Measurements from ENCODE around the gene RAB33B.
"Not testable (repeated sequence)": the region's sequence is repeated elsewhere in the genome, so short reads cannot be mapped to it uniquely, and the experiment has no call there.

RAB33B gene

GRCh38 chr4:139454111-139455045 is at the start of gene RAB33B:
Gene RAB33B (plus strand): TSS chr4:139454121. CDS start chr4:139454196, 75 bp downstream.
- Histone ChIP-seq H3K36me3 (ENCODE audit: insufficient read depth, low read length) (no peaks in the 10 kb centered on the region), H3K9me3 (ENCODE audit: control insufficient read depth, insufficient read depth, low read length) (no peaks in the 10 kb centered on the region), H3K9ac (ENCODE audit: low read depth, low read length) (peak within 1 kb of the TSS; percentile 93), H3K4me1 (ENCODE audit: insufficient read depth, low read length) (peaks cover 17% of the 10 kb centered on the region)

GRCh38 chr4:139410312-139410711 is 43.6 kb upstream of the RAB33B start:
- Histone ChIP-seq H3K9ac (ENCODE audit: low read depth, low read length) (no peak overlapping the region), H3K4me1 (ENCODE audit: insufficient read depth, low read length) (no peaks in the 10 kb centered on the region), H3K9me3 (ENCODE audit: control insufficient read depth, insufficient read depth, low read length) (no peaks in the 10 kb centered on the region), H3K36me3 (ENCODE audit: insufficient read depth, low read length) (no peaks in the 10 kb centered on the region; the same call in 1 of the 2 replicates)

- H3K9me3 ChIP-seq (ENCODE audit: control insufficient read depth, insufficient read depth, low read length); H3K9ac ChIP-seq (ENCODE audit: low read depth, low read length); H3K36me3 ChIP-seq (ENCODE audit: insufficient read depth, low read length); H3K4me1 ChIP-seq (ENCODE audit: insufficient read depth, low read length): not testable (repeated sequence)
Measured at GRCh38 chr4:139414671-139415210, 39.2 kb upstream of the RAB33B start.

- H3K4me1 ChIP-seq (ENCODE audit: insufficient read depth, low read length): no peaks in the 10 kb centered on the region
- no peaks in the 10 kb centered on the region; the same call in 1 of the 2 replicates for H3K36me3 ChIP-seq (ENCODE audit: insufficient read depth, low read length)
- no peaks in the 10 kb centered on the region for H3K9me3 ChIP-seq (ENCODE audit: control insufficient read depth, insufficient read depth, low read length)
- no peak overlapping the region for H3K9ac ChIP-seq (ENCODE audit: low read depth, low read length)
Measured at GRCh38 chr4:139416073-139416673, 37.7 kb upstream of the RAB33B start.

- no peak overlapping the region for H3K9ac ChIP-seq (ENCODE audit: low read depth, low read length)
- no peaks in the 10 kb centered on the region; the same call in 1 of the 2 replicates for H3K36me3 ChIP-seq (ENCODE audit: insufficient read depth, low read length)
- H3K4me1 ChIP-seq (ENCODE audit: insufficient read depth, low read length): no peaks in the 10 kb centered on the region
- H3K9me3 ChIP-seq (ENCODE audit: control insufficient read depth, insufficient read depth, low read length): no peaks in the 10 kb centered on the region
Measured at GRCh38 chr4:139419388-139419914, 34.5 kb upstream of the RAB33B start.

DNA sequence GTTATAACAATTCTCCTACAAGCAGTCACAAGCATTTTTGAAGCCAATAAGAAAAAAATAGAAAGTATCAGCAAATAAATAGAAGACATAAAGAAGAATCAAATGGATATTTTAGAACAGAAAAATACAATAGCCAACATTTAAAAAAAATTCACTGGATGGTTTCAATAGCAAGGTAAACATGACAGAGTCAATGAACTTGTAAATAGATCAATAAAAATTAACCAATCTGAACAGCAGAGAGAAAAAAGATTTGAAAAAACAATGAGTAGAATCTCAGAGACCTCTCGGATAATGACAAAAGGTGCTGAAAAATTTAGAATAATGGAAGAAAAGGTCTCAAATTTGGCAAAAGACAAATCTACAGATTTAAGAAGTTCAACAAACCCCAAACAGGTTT is 33.3 kb upstream of the RAB33B start:
- no peaks in the 10 kb centered on the region for H3K4me1 ChIP-seq (ENCODE audit: insufficient read depth, low read length)
- H3K36me3 ChIP-seq (ENCODE audit: insufficient read depth, low read length): no peaks in the 10 kb centered on the region; the same call in 1 of the 2 replicates
- no peak overlapping the region for H3K9ac ChIP-seq (ENCODE audit: low read depth, low read length)
- H3K9me3 ChIP-seq (ENCODE audit: control insufficient read depth, insufficient read depth, low read length): no peaks in the 10 kb centered on the region

DNA sequence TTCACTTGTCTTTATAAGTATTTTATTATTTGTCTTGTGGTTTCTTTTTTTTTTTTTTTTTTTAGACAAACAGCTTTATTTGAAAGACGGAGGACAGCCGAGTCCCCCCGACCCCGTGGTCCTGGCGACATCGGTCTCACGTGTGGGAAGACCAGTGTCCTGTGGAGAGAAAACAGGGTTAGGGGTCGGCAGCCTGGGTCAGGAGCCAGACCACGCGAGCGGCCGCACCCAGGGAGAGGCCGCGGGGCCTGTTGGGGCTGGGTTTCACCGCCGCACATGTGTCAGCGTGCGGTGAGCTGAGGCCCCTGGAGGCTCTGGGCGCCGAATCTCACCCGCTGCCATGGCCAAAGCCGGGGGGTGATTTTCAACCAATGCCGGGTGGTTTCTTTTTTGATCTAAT is 17.8 kb upstream of the RAB33B start:
- H3K4me1 ChIP-seq (ENCODE audit: insufficient read depth, low read length): no peaks in the 10 kb centered on the region
- no peaks in the 10 kb centered on the region for H3K9me3 ChIP-seq (ENCODE audit: control insufficient read depth, insufficient read depth, low read length)
- H3K36me3 ChIP-seq (ENCODE audit: insufficient read depth, low read length): no peaks in the 10 kb centered on the region; the same call in 1 of the 2 replicates
- no peak overlapping the region for H3K9ac ChIP-seq (ENCODE audit: low read depth, low read length)

GRCh38 chr4:139438141-139438540 is 15.8 kb upstream of the RAB33B start:
- Histone ChIP-seq H3K4me1 (ENCODE audit: insufficient read depth, low read length) (no peaks in the 10 kb centered on the region), H3K36me3 (ENCODE audit: insufficient read depth, low read length) (no peaks in the 10 kb centered on the region; the same call in 1 of the 2 replicates), H3K9me3 (ENCODE audit: control insufficient read depth, insufficient read depth, low read length) (no peaks in the 10 kb centered on the region), H3K9ac (ENCODE audit: low read depth, low read length) (no peak overlapping the region)

DNA sequence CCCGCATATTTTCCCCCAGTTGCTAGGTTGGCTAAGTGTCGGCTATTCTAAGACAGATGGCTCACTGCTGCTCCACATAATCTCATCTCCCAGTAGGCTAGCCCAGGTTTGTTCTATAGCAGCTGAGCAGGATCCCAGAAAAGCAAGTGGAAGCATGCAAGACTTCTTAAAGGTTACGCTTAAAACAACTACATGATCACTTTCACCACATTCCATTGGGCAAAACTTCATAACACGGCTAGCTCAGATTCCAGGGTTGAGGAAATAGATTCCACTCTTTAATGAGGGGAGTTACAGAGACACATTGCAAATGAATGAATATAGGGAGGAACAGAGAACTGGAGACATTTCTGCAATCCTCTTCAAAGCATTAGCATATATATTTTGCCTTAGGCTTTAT is 12.9 kb upstream of the RAB33B start:
- H3K9me3 ChIP-seq (ENCODE audit: control insufficient read depth, insufficient read depth, low read length): no peaks in the 10 kb centered on the region
- no peaks in the 10 kb centered on the region for H3K4me1 ChIP-seq (ENCODE audit: insufficient read depth, low read length)
- H3K9ac ChIP-seq (ENCODE audit: low read depth, low read length): no peak overlapping the region
- H3K36me3 ChIP-seq (ENCODE audit: insufficient read depth, low read length): no peaks in the 10 kb centered on the region

- no peaks in the 10 kb centered on the region for H3K4me1 ChIP-seq (ENCODE audit: insufficient read depth, low read length)
- no peak overlapping the region for H3K9ac ChIP-seq (ENCODE audit: low read depth, low read length)
Measured at GRCh38 chr4:139443661-139444060, 10.3 kb upstream of the RAB33B start.

DNA sequence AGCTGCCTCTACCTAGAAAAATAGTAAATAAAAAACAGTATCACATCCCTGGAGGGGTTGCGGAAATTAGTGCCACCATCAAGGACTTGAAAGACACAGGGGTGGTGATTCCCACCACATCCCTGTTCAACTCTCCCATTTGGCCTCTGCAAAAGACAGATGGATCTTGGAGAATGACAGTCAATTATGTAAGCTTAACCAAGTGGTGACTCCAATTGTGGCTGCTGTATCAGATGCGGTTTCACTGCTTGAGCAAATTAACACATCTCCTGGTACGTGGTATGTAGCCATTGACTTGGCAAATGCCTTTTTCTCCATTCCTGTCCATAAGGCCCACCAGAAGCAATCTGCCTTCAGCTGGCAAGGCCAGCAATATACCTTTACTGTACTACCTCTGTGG is 9.0 kb upstream of the RAB33B start:
- H3K36me3 ChIP-seq (ENCODE audit: insufficient read depth, low read length); H3K4me1 ChIP-seq (ENCODE audit: insufficient read depth, low read length); H3K9ac ChIP-seq (ENCODE audit: low read depth, low read length); H3K9me3 ChIP-seq (ENCODE audit: control insufficient read depth, insufficient read depth, low read length): not testable (repeated sequence)

More at GRCh38 chr4:139443661-139444060, 10.3 kb upstream of the RAB33B start:
- Histone ChIP-seq H3K9me3 (ENCODE audit: control insufficient read depth, insufficient read depth, low read length) (no peaks in the 10 kb centered on the region), H3K36me3 (ENCODE audit: insufficient read depth, low read length) (no peaks in the 10 kb centered on the region)

DNA sequence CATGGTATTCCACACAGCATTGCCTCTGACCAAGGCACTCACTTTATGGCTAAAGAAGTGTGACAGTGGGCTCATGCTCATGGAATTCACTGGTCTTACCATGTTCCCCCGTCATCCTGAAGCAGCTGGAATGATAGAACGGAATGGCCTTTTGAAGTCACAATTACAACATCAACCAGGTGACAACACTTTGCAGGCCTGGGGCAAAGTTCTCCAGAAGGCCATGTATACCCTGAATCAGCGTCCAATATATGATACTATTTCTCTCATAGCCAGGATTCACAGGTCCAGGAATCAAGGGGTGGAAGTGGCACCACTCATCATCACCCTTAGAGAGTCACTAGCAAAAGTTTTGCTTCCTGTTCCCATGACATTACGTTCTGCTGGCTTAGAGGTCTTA is 6.8 kb upstream of the RAB33B start:
- H3K9ac ChIP-seq (ENCODE audit: low read depth, low read length); H3K9me3 ChIP-seq (ENCODE audit: control insufficient read depth, insufficient read depth, low read length): not testable (repeated sequence)

GRCh38 chr4:139450586-139450985 is 3.3 kb upstream of the RAB33B start:
- no peaks in the 10 kb centered on the region for H3K36me3 ChIP-seq (ENCODE audit: insufficient read depth, low read length)
- H3K9me3 ChIP-seq (ENCODE audit: control insufficient read depth, insufficient read depth, low read length): no peaks in the 10 kb centered on the region
- no peak overlapping the region for H3K9ac ChIP-seq (ENCODE audit: low read depth, low read length)
- 0 out of 2 replicates have a peak, but pooled peaks cover 1% of the 10 kb centered on the region for H3K4me1 ChIP-seq (ENCODE audit: insufficient read depth, low read length)

More for the DNA sequence above, 6.8 kb upstream of the RAB33B start:
- H3K4me1 ChIP-seq (ENCODE audit: insufficient read depth, low read length); H3K36me3 ChIP-seq (ENCODE audit: insufficient read depth, low read length): not testable (repeated sequence)

- Histone ChIP-seq H3K9ac (ENCODE audit: low read depth, low read length) (peak overlapping the region; percentile 93; the same call in 1 of the 2 replicates), H3K9me3 (ENCODE audit: control insufficient read depth, insufficient read depth, low read length) (no peaks in the 10 kb centered on the region), H3K36me3 (ENCODE audit: insufficient read depth, low read length) (no peaks in the 10 kb centered on the region)
Measured at GRCh38 chr4:139451997-139452396, 1.9 kb upstream of the RAB33B start.

More at GRCh38 chr4:139451997-139452396, 1.9 kb upstream of the RAB33B start:
- H3K4me1 ChIP-seq (ENCODE audit: insufficient read depth, low read length): peaks cover 11% of the 10 kb centered on the region
